Activated T-cell treated with anti-CD3 and anti-CD28 coated beads for 24 hours (primary cell): ENCODE results near the gene NR1H4.
A peak's percentile ranks its signal among the peaks of the same experiment; 100 is the strongest.
"Not testable (repeated sequence)": the region's sequence is repeated elsewhere in the genome, so short reads cannot be mapped to it uniquely, and the experiment has no call there.

Experiments used
- DNase-seq: peaks from one replicate; pipeline ENCODE4 v3.0.0-alpha.2; 2020; ENCODE audit warnings: low read depth

Gene NR1H4

GRCh38 chr12:100573292-100574186 lies 99.9 kb downstream of the NR1H4 start, which contains the start of gene GAS2L3:
Gene GAS2L3 (plus strand): TSS chr12:100573684. CDS start chr12:100594905, 21,221 bp downstream.
- peak; percentile 41 for DNase-seq

GRCh38 chr12:100574187-100575074 lies 100.8 kb downstream of the NR1H4 start:
- no peak for DNase-seq

GRCh38 chr12:100576331-100577036 lies 102.8 kb downstream of the NR1H4 start:
- no peak for DNase-seq

- DNase-seq: no peak
Measured at GRCh38 chr12:100578923-100579322, 105.3 kb downstream of the NR1H4 start.

GRCh38 chr12:100579844-100580243 lies 106.2 kb downstream of the NR1H4 start:
- DNase-seq: no peak

GRCh38 chr12:100584256-100584655 lies 110.6 kb downstream of the NR1H4 start:
- DNase-seq: no peak

- no peak for DNase-seq
Measured at GRCh38 chr12:100591979-100592378, 118.3 kb downstream of the NR1H4 start.

GRCh38 chr12:100593490-100593889 lies 119.8 kb downstream of the NR1H4 start:
- DNase-seq: no peak

GRCh38 chr12:100601626-100602025 lies 128.0 kb downstream of the NR1H4 start:
- DNase-seq: no peak

- DNase-seq: not testable (repeated sequence)
Measured at GRCh38 chr12:100602997-100603396, 129.3 kb downstream of the NR1H4 start.

- no peak for DNase-seq
Measured at GRCh38 chr12:100608776-100609175, 135.1 kb downstream of the NR1H4 start.

- DNase-seq: no peak
Measured at GRCh38 chr12:100610666-100611430, 137.2 kb downstream of the NR1H4 start.

- no peak for DNase-seq
Measured at GRCh38 chr12:100612606-100613005, 138.9 kb downstream of the NR1H4 start.
